K562 (cell line): Measurements from ENCODE around the gene ETS1. TPM values are rescaled to one million over a fixed set of nuclear protein-coding genes. Genes with fewer than 3 reads are reported as not detected.

Source experiments
- NELFE ChIP-seq: IDR thresholded peaks from 2 replicates; pipeline ENCODE4 v1.6.1; 2011; ENCODE audit warnings: mild to moderate bottlenecking; ENCODE audit not compliant: insufficient read depth, insufficient read length
- polyA plus RNA-seq, 8 experiments: library from polyadenylated mRNA; depleted of rRNA in 4 of 8; stranded (reverse) in 5 of 8; unstranded in 3 of 8; fragments of >200 nt; fragmentation: Nextera tagmentation in 2 of 8; fragmentation: Illumina TruSeq in 1 of 8; extraction: Ambion mirVana in 2 of 8; extraction: Trizol in 1 of 8; gene quantifications; 2 replicates each; pipeline versions ENCODE4 v1.2.1 to v1.2.3, GENCODE V29; 2011 to 2014; ENCODE audit warnings: inconsistent platforms in 1 of 8, missing spikeins in 1 of 8
- total RNA-seq, 7 experiments: library from RNA; depleted of rRNA in 6 of 7; stranded (reverse); fragments of >200 nt in 6 of 7; fragmentation: Illumina TruSeq in 2 of 7; extraction: Trizol in 2 of 7; gene quantifications; 2 replicates each; pipeline versions ENCODE4 v1.2.1 to v1.2.3, GENCODE V29; 2011 to 2021; ENCODE audit warnings: low replicate concordance in 1 of 7
- TF ChIP-seq, protein P1 (sequence below): fragments of 450-650 bp; IDR thresholded peaks from 2 replicates; pipeline ENCODE4 v1.7.1; 2018; ENCODE audit warnings: mild to moderate bottlenecking, low read depth; ENCODE audit not compliant: partially characterized antibody
- TF ChIP-seq, protein P2 (sequence below): fragments of 450-650 bp; IDR thresholded peaks from 2 replicates; pipeline ENCODE4 v1.6.1; 2016; ENCODE audit warnings: low read depth

Gene ETS1
- total and polyA plus RNA-seq, 9 of the 15 experiments (the other 6 are each of a cell fraction or from before 2014, with no cell fraction given), result 0.04 to 1.4 (median 0.23) TPM

DNA sequence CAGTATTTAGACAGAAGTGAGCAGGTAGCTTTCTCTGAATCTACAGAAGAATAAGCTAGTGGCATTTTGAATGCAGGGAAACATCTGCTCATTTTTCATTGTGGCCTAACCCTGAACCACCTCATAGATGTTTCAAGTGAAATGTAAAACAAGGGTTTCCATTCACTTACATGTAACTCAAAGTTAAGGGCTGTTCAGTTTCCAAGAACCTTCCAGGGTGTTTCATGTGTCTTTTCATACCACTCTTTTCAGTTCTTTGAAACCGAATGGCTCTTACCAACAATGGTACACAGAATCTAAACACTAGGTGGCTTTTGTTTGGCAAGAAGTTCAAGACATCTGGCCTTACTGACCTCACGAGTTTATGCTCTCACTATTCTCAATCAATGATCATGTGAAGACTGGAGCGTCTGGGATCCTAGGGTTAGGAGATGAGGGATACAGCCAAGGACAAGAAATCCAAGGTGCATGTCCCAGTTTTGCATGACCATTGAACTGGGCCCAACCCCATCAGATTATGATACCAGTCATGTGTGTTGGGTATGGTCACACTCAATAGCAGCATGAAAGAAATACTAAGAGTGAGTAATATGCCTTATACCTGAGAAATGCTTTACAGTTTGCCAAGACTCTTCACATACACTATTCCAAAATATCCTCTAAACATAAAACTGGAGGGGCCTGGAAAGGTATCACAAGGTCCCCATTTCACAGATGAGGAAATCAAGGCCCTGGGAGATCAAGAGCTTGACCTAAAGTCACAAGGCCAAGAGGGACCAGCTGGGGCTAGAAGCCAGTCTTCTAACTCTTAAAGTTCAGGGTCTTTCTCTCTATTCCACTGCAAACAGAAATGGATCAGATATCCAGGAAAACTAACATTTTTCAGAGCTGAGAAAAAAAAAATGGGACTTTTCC, 92.7 kb downstream of the ETS1 start (continued):
- TF ChIP-seq, protein P1, sequence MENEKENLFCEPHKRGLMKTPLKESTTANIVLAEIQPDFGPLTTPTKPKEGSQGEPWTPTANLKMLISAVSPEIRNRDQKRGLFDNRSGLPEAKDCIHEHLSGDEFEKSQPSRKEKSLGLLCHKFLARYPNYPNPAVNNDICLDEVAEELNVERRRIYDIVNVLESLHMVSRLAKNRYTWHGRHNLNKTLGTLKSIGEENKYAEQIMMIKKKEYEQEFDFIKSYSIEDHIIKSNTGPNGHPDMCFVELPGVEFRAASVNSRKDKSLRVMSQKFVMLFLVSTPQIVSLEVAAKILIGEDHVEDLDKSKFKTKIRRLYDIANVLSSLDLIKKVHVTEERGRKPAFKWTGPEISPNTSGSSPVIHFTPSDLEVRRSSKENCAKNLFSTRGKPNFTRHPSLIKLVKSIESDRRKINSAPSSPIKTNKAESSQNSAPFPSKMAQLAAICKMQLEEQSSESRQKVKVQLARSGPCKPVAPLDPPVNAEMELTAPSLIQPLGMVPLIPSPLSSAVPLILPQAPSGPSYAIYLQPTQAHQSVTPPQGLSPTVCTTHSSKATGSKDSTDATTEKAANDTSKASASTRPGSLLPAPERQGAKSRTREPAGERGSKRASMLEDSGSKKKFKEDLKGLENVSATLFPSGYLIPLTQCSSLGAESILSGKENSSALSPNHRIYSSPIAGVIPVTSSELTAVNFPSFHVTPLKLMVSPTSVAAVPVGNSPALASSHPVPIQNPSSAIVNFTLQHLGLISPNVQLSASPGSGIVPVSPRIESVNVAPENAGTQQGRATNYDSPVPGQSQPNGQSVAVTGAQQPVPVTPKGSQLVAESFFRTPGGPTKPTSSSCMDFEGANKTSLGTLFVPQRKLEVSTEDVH, result no peak
- no peak for TF ChIP-seq NELFE
- TF ChIP-seq, protein P2, sequence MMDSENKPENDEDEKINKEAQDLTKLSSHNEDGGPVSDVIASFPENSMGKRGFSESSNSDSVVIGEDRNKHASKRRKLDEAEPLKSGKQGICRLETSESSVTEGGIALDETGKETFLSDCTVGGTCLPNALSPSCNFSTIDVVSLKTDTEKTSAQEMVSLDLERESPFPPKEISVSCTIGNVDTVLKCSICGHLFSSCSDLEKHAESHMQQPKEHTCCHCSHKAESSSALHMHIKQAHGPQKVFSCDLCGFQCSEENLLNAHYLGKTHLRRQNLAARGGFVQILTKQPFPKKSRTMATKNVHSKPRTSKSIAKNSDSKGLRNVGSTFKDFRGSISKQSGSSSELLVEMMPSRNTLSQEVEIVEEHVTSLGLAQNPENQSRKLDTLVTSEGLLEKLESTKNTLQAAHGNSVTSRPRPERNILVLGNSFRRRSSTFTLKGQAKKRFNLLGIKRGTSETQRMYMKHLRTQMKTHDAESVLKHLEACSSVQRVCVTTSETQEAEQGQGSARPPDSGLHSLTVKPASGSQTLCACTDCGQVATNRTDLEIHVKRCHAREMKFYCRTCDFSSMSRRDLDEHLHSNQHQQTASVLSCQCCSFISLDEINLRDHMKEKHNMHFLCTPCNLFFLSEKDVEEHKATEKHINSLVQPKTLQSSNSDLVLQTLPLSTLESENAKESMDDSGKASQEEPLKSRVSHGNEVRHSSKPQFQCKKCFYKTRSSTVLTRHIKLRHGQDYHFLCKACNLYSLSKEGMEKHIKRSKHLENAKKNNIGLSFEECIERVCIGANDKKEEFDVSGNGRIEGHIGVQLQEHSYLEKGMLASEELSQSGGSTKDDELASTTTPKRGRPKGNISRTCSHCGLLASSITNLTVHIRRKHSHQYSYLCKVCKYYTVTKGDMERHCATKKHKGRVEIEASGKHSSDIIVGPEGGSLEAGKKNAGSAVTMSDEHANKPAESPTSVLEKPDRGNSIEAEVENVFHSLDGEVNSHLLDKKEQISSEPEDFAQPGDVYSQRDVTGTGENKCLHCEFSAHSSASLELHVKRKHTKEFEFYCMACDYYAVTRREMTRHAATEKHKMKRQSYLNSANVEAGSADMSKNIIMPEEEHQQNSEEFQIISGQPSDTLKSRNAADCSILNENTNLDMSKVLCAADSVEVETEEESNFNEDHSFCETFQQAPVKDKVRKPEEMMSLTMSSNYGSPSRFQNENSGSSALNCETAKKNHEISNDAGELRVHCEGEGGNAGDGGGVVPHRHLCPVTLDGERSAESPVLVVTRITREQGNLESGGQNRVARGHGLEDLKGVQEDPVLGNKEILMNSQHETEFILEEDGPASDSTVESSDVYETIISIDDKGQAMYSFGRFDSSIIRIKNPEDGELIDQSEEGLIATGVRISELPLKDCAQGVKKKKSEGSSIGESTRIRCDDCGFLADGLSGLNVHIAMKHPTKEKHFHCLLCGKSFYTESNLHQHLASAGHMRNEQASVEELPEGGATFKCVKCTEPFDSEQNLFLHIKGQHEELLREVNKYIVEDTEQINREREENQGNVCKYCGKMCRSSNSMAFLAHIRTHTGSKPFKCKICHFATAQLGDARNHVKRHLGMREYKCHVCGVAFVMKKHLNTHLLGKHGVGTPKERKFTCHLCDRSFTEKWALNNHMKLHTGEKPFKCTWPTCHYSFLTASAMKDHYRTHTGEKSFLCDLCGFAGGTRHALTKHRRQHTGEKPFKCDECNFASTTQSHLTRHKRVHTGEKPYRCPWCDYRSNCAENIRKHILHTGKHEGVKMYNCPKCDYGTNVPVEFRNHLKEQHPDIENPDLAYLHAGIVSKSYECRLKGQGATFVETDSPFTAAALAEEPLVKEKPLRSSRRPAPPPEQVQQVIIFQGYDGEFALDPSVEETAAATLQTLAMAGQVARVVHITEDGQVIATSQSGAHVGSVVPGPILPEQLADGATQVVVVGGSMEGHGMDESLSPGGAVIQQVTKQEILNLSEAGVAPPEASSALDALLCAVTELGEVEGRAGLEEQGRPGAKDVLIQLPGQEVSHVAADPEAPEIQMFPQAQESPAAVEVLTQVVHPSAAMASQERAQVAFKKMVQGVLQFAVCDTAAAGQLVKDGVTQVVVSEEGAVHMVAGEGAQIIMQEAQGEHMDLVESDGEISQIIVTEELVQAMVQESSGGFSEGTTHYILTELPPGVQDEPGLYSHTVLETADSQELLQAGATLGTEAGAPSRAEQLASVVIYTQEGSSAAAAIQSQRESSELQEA, result no peak
